ENCODE results near the gene CTDP1.
A peak's percentile ranks its signal among the peaks of the same experiment; 100 is the strongest.
"Not testable (repeated sequence)": the region's sequence is repeated elsewhere in the genome, so short reads cannot be mapped to it uniquely, and the experiment has no call there.

CTDP1 gene

GRCh38 chr18:79682894-79683625 lies 3.5 kb downstream of the CTDP1 start:
- no peak for DNase-seq

- DNase-seq, result no peak
These were observed 4.2 kb downstream of the CTDP1 start for GRCh38 chr18:79683626-79684282.

GRCh38 chr18:79684283-79684631 lies 4.7 kb downstream of the CTDP1 start:
- DNase-seq, result no peak

- DNase-seq, result no peak
These were observed 5.2 kb downstream of the CTDP1 start for GRCh38 chr18:79684787-79685186.

- no peak for DNase-seq
These were observed 5.7 kb downstream of the CTDP1 start for GRCh38 chr18:79685281-79685680.

- no peak for DNase-seq
These were observed 6.4 kb downstream of the CTDP1 start for GRCh38 chr18:79685971-79686370.

GRCh38 chr18:79687806-79688205 lies 8.2 kb downstream of the CTDP1 start:
- no peak for DNase-seq

GRCh38 chr18:79690071-79690470 lies 10.5 kb downstream of the CTDP1 start:
- no peak for DNase-seq

- peak in 1 of 3 experiments; percentile 17 for DNase-seq
These were observed 11.2 kb downstream of the CTDP1 start for GRCh38 chr18:79690586-79691482.

- no peak for DNase-seq
These were observed 12.5 kb downstream of the CTDP1 start for GRCh38 chr18:79692056-79692455.

- DNase-seq, result peak in 1 of 3 experiments; percentile 22
These were observed 13.3 kb downstream of the CTDP1 start for GRCh38 chr18:79692886-79693285.

GRCh38 chr18:79693561-79694205 lies 14.1 kb downstream of the CTDP1 start:
- peak in 2 of 3 experiments; percentile 26 to 27 for DNase-seq

- DNase-seq, result not testable (repeated sequence)
These were observed 14.7 kb downstream of the CTDP1 start for GRCh38 chr18:79694206-79694894.

- no peak for DNase-seq
These were observed 15.3 kb downstream of the CTDP1 start for GRCh38 chr18:79694895-79695213.

- no peak for DNase-seq
These were observed 15.7 kb downstream of the CTDP1 start for GRCh38 chr18:79695269-79695668.

- peak in 1 of 3 experiments; percentile 50 for DNase-seq
These were observed 16.6 kb downstream of the CTDP1 start for GRCh38 chr18:79695856-79696850.

- DNase-seq, result no peak
These were observed 17.6 kb downstream of the CTDP1 start for GRCh38 chr18:79697178-79697577.

- no peak for DNase-seq
These were observed 18.4 kb downstream of the CTDP1 start for GRCh38 chr18:79697976-79698375.

GRCh38 chr18:79698668-79699335 lies 19.2 kb downstream of the CTDP1 start:
- no peak for DNase-seq

GRCh38 chr18:79699653-79700052 lies 20.1 kb downstream of the CTDP1 start:
- DNase-seq, result no peak

- no peak for DNase-seq
These were observed 23.3 kb downstream of the CTDP1 start for GRCh38 chr18:79702906-79703305.
